Astrocyte of the spinal cord (primary cell): ENCODE measurements around the gene AP2B1.
A peak's percentile ranks its signal among the peaks of the same experiment; 100 is the strongest.

ENCODE experiments used
- DNase-seq: peaks from one replicate; pipeline ENCODE4 v3.0.0; 2011; ENCODE audit warnings: low read depth, low spot score
- H3K4me3 ChIP-seq: 2 replicates; pipeline ENCODE4 v1.5.1; 2011; ENCODE audit warnings: low read depth, mild to moderate bottlenecking, low read length, moderate library complexity
- in situ Hi-C: cut with HindIII; loops from 2 replicates; pipeline ENCODE4 v1.10.0; 2017; ENCODE audit warnings: low sequenced_read_pairs
- TF ChIP-seq, protein P1 (sequence below): IDR thresholded peaks from 2 replicates; pipeline ENCODE4 v1.5.1; 2012; ENCODE audit warnings: low read depth, mild to moderate bottlenecking, low read length, inconsistent platforms

AP2B1 gene

DNA sequence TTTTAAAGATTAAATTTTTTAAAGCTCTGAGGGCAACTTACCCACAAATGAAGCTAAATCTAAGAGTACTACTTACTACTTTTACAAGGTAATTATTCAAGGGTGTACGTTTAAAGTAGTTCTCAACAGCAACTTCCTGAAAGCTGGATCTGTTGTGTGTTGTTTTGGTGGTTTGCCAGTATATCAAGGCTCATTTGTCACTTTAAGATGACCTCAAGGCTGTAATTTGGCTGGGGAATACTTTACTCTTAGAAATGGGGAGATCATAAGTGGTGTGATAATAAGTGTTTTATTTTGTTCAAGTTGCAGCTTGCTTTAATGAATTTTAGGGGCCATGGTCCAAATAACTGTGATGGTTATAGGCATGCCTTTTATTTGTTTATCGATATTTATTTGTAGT, 30.4 kb downstream of the AP2B1 start:
- in situ Hi-C loops: no loop called here
- TF ChIP-seq, protein P1, sequence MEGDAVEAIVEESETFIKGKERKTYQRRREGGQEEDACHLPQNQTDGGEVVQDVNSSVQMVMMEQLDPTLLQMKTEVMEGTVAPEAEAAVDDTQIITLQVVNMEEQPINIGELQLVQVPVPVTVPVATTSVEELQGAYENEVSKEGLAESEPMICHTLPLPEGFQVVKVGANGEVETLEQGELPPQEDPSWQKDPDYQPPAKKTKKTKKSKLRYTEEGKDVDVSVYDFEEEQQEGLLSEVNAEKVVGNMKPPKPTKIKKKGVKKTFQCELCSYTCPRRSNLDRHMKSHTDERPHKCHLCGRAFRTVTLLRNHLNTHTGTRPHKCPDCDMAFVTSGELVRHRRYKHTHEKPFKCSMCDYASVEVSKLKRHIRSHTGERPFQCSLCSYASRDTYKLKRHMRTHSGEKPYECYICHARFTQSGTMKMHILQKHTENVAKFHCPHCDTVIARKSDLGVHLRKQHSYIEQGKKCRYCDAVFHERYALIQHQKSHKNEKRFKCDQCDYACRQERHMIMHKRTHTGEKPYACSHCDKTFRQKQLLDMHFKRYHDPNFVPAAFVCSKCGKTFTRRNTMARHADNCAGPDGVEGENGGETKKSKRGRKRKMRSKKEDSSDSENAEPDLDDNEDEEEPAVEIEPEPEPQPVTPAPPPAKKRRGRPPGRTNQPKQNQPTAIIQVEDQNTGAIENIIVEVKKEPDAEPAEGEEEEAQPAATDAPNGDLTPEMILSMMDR: no peak
- no peak for DNase-seq
- no peak overlapping the region for H3K4me3 ChIP-seq

DNA sequence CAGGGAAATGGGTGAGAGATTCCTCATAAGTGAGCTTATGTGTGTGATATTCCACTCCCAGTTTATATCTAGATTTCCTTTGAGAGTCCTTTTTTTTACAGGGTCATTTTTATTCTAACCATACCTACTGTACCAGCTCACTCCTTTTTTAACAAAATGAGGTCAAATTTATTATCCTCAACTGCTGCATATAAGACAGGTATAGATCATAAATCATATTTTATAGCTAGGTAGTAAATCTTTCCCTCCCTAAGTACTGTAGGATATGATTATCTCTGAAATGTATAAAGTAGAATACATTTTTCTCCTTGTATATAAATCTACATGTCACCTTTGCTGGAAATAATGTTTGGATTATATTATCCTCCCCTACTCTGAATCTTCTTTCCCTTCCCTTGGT, 31.5 kb downstream of the AP2B1 start:
- DNase-seq: no peak
- in situ Hi-C loops: no loop called here
- H3K4me3 ChIP-seq: no peak overlapping the region

DNA sequence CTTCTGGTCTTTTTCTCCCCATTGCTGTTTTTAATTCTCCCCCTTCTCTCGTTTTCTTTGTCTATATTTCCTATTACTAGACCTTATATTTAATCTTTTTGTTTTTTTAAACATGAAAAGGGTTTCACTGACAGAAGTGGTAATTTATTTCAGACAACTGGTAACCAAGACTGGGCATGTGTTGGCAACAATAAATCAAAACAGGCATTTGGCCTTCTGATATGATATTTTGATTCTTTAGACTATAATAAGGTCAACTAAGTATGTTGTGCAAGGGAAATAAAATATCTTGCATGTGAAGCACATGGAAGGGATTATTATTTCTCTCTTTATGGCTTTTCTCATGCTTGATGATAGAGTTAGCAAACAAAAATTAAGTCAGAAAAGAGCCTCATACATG, 34.6 kb downstream of the AP2B1 start:
- in situ Hi-C loops: no loop called here
- TF ChIP-seq, protein P1: no peak
- H3K4me3 ChIP-seq: no peak overlapping the region
- DNase-seq: no peak

More for the DNA sequence above, 31.5 kb downstream of the AP2B1 start:
- TF ChIP-seq, protein P1: no peak

DNA sequence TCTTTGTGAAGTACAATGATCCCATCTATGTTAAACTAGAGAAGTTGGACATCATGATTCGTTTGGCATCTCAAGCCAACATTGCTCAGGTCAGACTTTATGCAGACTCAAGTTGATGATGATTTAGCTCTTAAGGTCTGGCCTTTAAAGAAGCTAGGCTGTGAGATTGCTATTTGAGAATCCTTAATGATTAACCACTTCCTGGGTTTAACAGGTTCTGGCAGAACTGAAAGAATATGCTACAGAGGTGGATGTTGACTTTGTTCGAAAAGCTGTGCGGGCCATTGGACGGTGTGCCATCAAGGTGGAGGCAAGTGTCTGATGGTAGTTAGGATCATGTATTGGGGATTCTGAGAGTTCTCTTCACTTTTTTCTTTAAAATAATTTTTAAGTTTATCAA, 40.3 kb downstream of the AP2B1 start:
- in situ Hi-C loops: no loop called here
- DNase-seq: no peak
- TF ChIP-seq, protein P1: no peak
- no peak overlapping the region for H3K4me3 ChIP-seq

DNA sequence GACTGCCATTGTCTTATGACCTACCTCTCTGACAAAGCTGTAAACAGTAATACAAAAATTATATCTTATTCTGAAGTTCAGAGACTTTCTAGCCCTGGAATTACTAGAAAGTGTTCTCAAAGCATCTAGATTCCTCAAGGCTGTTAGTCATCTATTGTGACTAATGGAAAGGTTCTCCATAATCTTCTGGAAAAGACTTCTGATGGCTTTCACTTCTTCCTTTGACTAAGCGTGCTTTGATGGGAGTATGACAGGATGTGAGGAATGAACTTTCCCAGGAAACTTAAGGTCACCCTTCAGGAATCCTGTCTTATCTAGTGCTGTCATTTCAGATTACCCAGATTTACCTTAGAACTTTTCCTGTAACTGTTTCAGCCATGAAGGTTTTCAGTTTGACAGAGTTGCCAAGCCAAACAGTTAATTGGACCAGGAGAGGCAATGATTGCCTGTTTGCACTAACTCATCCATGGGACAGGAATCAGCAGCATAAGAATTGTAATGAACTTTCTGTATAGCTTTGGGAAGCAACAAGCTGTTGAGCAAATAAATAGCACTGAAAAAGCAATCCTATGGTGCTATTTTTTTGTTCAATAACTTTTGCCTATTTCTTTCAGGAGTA, 43.5 kb downstream of the AP2B1 start:
- DNase-seq: peak; percentile 40
- in situ Hi-C loops: no loop called here
- TF ChIP-seq, protein P1: no peak
- no peak overlapping the region for H3K4me3 ChIP-seq

DNA sequence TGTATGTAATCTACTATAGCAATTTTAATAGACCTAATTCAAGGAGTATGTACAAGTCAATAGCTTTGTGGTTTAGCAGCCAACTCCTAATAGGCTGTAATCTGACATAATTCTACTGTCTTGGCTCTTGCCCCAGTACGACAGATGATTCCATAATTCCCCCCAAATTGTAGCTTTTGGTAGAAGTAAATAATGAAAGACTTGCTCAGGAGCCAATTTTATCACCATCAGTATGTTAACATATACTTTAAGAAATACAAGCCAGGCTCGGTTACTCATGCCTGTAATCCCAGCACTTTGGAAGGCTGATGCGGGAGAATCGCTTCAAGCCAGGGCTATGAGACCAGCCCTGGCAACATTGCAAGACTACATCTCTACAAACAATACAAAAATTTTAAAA, 53.9 kb downstream of the AP2B1 start:
- no peak overlapping the region for H3K4me3 ChIP-seq
- DNase-seq: no peak
- in situ Hi-C loops: no loop called here
- TF ChIP-seq, protein P1: no peak
